H1 (cell line): Measurements from ENCODE around the gene LINC00632. TPM values are rescaled to one million over a fixed set of nuclear protein-coding genes. Genes with fewer than 3 reads are reported as not detected.

ENCODE experiments used
- CBX8 ChIP-seq: fragments of 300-800, 300-1000 bp; sonication (generic); IDR thresholded peaks from 2 replicates; pipeline ENCODE4 v1.7.1; 2016; ENCODE audit warnings: low read depth, low read length, borderline replicate concordance
- CREB1 ChIP-seq: IDR thresholded peaks from 2 replicates; pipeline ENCODE4 v1.6.1; 2012; ENCODE audit warnings: inconsistent platforms
- CTCF ChIP-seq, 3 experiments: IDR thresholded peaks; 1 replicate in 2 of 3; 2 replicates in 1 of 3; pipeline versions ENCODE4 v1.5.1 to v1.6.1; 2011; ENCODE audit warnings: low read length in 3 of 3, mild to moderate bottlenecking in 3 of 3, inconsistent platforms in 2 of 3, low read depth in 1 of 3, moderate library complexity in 1 of 3; ENCODE audit not compliant: insufficient read depth in 1 of 3; ENCODE audit errors: control extremely low read depth in 1 of 3
- FOSL1 ChIP-seq: IDR thresholded peaks from 2 replicates; pipeline ENCODE4 v1.6.1; 2011; ENCODE audit warnings: mild to moderate bottlenecking, low read depth, low read length, moderate library complexity; ENCODE audit not compliant: insufficient read depth
- NANOG ChIP-seq: IDR thresholded peaks from 2 replicates; pipeline ENCODE4 v1.6.1; 2011; ENCODE audit warnings: low read length, low read depth, mild to moderate bottlenecking, inconsistent platforms; ENCODE audit not compliant: insufficient read depth, poor library complexity, severe bottlenecking
- NRF1 ChIP-seq: IDR thresholded peaks from 2 replicates; pipeline ENCODE4 v1.6.1; 2011; ENCODE audit warnings: mild to moderate bottlenecking, low read depth, low read length, improper control_type of control experiment
- POLR2AphosphoS5 ChIP-seq: IDR thresholded peaks from 2 replicates; pipeline ENCODE4 v1.6.1; 2011; ENCODE audit warnings: low read depth, low read length
- RFX5 ChIP-seq: IDR thresholded peaks from 2 replicates; pipeline ENCODE4 v1.6.1; 2011; ENCODE audit warnings: low read depth, low read length, improper control_type of control experiment, borderline replicate concordance
- TCF12 ChIP-seq: IDR thresholded peaks from 2 replicates; pipeline ENCODE4 v1.6.1; 2011; ENCODE audit warnings: low read depth, mild to moderate bottlenecking, low read length
- polyA plus RNA-seq, 7 experiments: library from polyadenylated mRNA; depleted of rRNA in 3 of 7; stranded (reverse) in 5 of 7; unstranded in 2 of 7; fragments of >200 nt in 5 of 7; fragments of 200-250 nt in 2 of 7; gene quantifications; 1 replicate in 5 of 7; 2 replicates in 1 of 7; 4 replicates in 1 of 7; pipeline versions ENCODE4 v1.2.1 to v1.2.3, GENCODE V29; 2011 to 2013; ENCODE audit warnings: missing spikeins in 2 of 7, mixed read lengths in 2 of 7
- total RNA-seq: library from RNA; stranded (reverse); fragmentation: NEBNext Ultra II Directional; extraction: Animal tissue kit (Norgen Biotek cat#: 25700); gene quantifications from 2 replicates; pipeline ENCODE4 v1.2.1, GENCODE V29; 2021

The LINC00632 gene
- total and polyA plus RNA-seq, 2 of the 8 experiments (the other 6 are each of a cell fraction or from before 2014, with no cell fraction given), result 24.5 to 85.1 TPM

GRCh38 chrX:140724736-140725135 lies 15.2 kb downstream of the LINC00632 start (continued):
- TF ChIP-seq CTCF (IDR thresholded peaks at IDR 0.05; ENCODE audit: control extremely low read depth in 1 of 3, insufficient read depth in 1 of 3, low read depth in 1 of 3, low read length in 3 of 3), result no peak
- no peak for TF ChIP-seq TCF12
- no peak for TF ChIP-seq NANOG
- no peak for TF ChIP-seq POLR2AphosphoS5
- no peak for TF ChIP-seq NRF1
- TF ChIP-seq FOSL1, result no peak
- TF ChIP-seq CREB1, result no peak
- no peak for TF ChIP-seq CBX8
- TF ChIP-seq RFX5, result no peak
- TF ChIP-seq, all 59 proteins: peak for 0
